ENCODE measurements around the gene TLX3. TPM values are rescaled to one million over a fixed set of nuclear protein-coding genes. Genes with fewer than 3 reads are reported as not detected.

TLX3 gene
- total RNA-seq, 1 donor from 2014 or later, result not detected

- TF ChIP-seq EZH2 (IDR thresholded peaks at IDR 0.05) (no peak), CTCF (IDR thresholded peaks at IDR 0.05) (no peak), EZH2phosphoT487 (IDR thresholded peaks at IDR 0.05) (no peak)
- Histone ChIP-seq H3K27me3 (peaks cover 42% of the 10 kb centered on the region), H4K20me1 (ENCODE audit: low read depth) (peaks cover 7% of the 10 kb centered on the region), H3K9me3 (ENCODE audit: low read depth) (no peaks in the 10 kb centered on the region), H3K9ac (no peak overlapping the region), H3K4me1 (no peaks in the 10 kb centered on the region), H2AFZ (replicated peaks) (no peak overlapping the region), H3K4me2 (no peak overlapping the region), H3K36me3 (no peaks in the 10 kb centered on the region), H3K4me3 (no peak overlapping the region), H3F3A (ENCODE audit: low read depth) (no peaks in the 10 kb centered on the region), H3K79me2 (ENCODE audit: low read depth) (no peaks in the 10 kb centered on the region), H3K27ac (no peak overlapping the region)
- Mint-ChIP-seq H3K36me3 (peaks cover 7% of the 10 kb centered on the region), H3K27ac (no peak overlapping the region), H3K27me3 (ENCODE audit: insufficient read depth, low read depth) (peaks cover 16% of the 10 kb centered on the region), H3K4me3 (no peak overlapping the region), H3K4me1 (no peaks in the 10 kb centered on the region), H3K9me3 (no peaks in the 10 kb centered on the region)
- no peak for DNase-seq (ENCODE audit: low spot score)
These were observed 8.7 kb upstream of the TLX3 start for GRCh38 chr5:171300358-171300757.

- Mint-ChIP-seq H3K9me3 (peaks cover 2% of the 10 kb centered on the region), H3K36me3 (peaks cover 1% of the 10 kb centered on the region), H3K27me3 (ENCODE audit: insufficient read depth, low read depth) (peaks cover 64% of the 10 kb centered on the region), H3K27ac (no peak overlapping the region), H3K4me1 (peaks cover 18% of the 10 kb centered on the region), H3K4me3 (no peak overlapping the region)
- no peak overlapping the region for H2AFZ ChIP-seq (replicated peaks)
- H3K36me3 ChIP-seq, result no peaks in the 10 kb centered on the region
- no peak overlapping the region for H3K4me2 ChIP-seq
- peaks cover 65% of the 10 kb centered on the region for H4K20me1 ChIP-seq (ENCODE audit: low read depth)
- peaks cover 100% of the 10 kb centered on the region for H3K27me3 ChIP-seq
- H3K4me1 ChIP-seq, result peaks cover 10% of the 10 kb centered on the region
- H3F3A ChIP-seq (ENCODE audit: low read depth), result peaks cover 10% of the 10 kb centered on the region
- H3K9ac ChIP-seq, result no peak overlapping the region
- no peaks in the 10 kb centered on the region for H3K9me3 ChIP-seq (ENCODE audit: low read depth)
- H3K79me2 ChIP-seq (ENCODE audit: low read depth), result no peaks in the 10 kb centered on the region
- no peak for TF ChIP-seq EZH2phosphoT487 (IDR thresholded peaks at IDR 0.05)
- TF ChIP-seq EZH2 (IDR thresholded peaks at IDR 0.05), result peak; percentile 12
- no peak for TF ChIP-seq CTCF (IDR thresholded peaks at IDR 0.05)
- H3K4me3 ChIP-seq, result no peak overlapping the region
- DNase-seq (ENCODE audit: low spot score), result no peak
- no peak overlapping the region for H3K27ac ChIP-seq
These were observed 2.9 kb upstream of the TLX3 start for GRCh38 chr5:171306166-171306565.

- Mint-ChIP-seq H3K27ac (no peak overlapping the region), H3K4me3 (no peak overlapping the region)
- H3K36me3 ChIP-seq, result no peaks in the 10 kb centered on the region
These were observed 2.1 kb upstream of the TLX3 start for GRCh38 chr5:171306781-171307591.

More at GRCh38 chr5:171306781-171307591, 2.1 kb upstream of the TLX3 start:
- H3K79me2 ChIP-seq (ENCODE audit: low read depth), result no peaks in the 10 kb centered on the region
- no peak overlapping the region for H3K4me2 ChIP-seq
- H3K4me1 Mint-ChIP-seq, result peaks cover 18% of the 10 kb centered on the region
- peak; percentile 38 for DNase-seq (ENCODE audit: low spot score)
- TF ChIP-seq EZH2 (IDR thresholded peaks at IDR 0.05) (no peak), CTCF (IDR thresholded peaks at IDR 0.05) (no peak), EZH2phosphoT487 (IDR thresholded peaks at IDR 0.05) (no peak)
- H3K4me3 ChIP-seq, result no peak overlapping the region
- peaks cover 18% of the 10 kb centered on the region for H3F3A ChIP-seq (ENCODE audit: low read depth)
- H3K4me1 ChIP-seq, result peaks cover 16% of the 10 kb centered on the region
- H3K9ac ChIP-seq, result no peak overlapping the region
- peaks cover 67% of the 10 kb centered on the region for H3K27me3 Mint-ChIP-seq (ENCODE audit: insufficient read depth, low read depth)
- no peak overlapping the region for H2AFZ ChIP-seq (replicated peaks)
- H3K27me3 ChIP-seq, result peaks cover 100% of the 10 kb centered on the region
- no peaks in the 10 kb centered on the region for H3K9me3 ChIP-seq (ENCODE audit: low read depth)
- H3K36me3 Mint-ChIP-seq, result peaks cover 1% of the 10 kb centered on the region
- H3K9me3 Mint-ChIP-seq, result peaks cover 2% of the 10 kb centered on the region
- no peak overlapping the region for H3K27ac ChIP-seq
- peaks cover 73% of the 10 kb centered on the region for H4K20me1 ChIP-seq (ENCODE audit: low read depth)
